NOMO-1 treated with dmso at 0.1 percent for 144 hours (cell line): ENCODE data around the gene GPBP1L1.

Experiments used
- DNase-seq: peaks from one replicate; lab custom pipeline; 2025; ENCODE audit not compliant: unreplicated experiment; lab: John Stamatoyannopoulos, UW

GPBP1L1 gene

GRCh38 chr1:45643978-45644377, 42.4 kb downstream of the GPBP1L1 start:
- DNase-seq = no peak

- DNase-seq = no peak
Measured at GRCh38 chr1:45643321-45643720, 43.0 kb downstream of the GPBP1L1 start.

- no peak for DNase-seq
Measured at GRCh38 chr1:45640293-45640692, 46.0 kb downstream of the GPBP1L1 start.

GRCh38 chr1:45635211-45635610, 51.1 kb downstream of the GPBP1L1 start:
- DNase-seq = no peak

GRCh38 chr1:45630429-45630828, 55.9 kb downstream of the GPBP1L1 start:
- no peak for DNase-seq

- DNase-seq = no peak
Measured at GRCh38 chr1:45629035-45629434, 57.3 kb downstream of the GPBP1L1 start.

- no peak for DNase-seq
Measured at GRCh38 chr1:45623972-45624371, 62.4 kb downstream of the GPBP1L1 start, which contains the start of gene CCDC17. Gene CCDC17, minus strand, starts transcription at chr1:45624054. Its CDS starts 145 bp downstream, at chr1:45623909.

GRCh38 chr1:45622524-45623394, 63.6 kb downstream of the GPBP1L1 start:
- DNase-seq = no peak

- no peak for DNase-seq
Measured at GRCh38 chr1:45621895-45622523, 64.3 kb downstream of the GPBP1L1 start.

GRCh38 chr1:45621501-45621836, 64.9 kb downstream of the GPBP1L1 start:
- no peak for DNase-seq

- no peak for DNase-seq
Measured at GRCh38 chr1:45620588-45621500, 65.5 kb downstream of the GPBP1L1 start.

- no peak for DNase-seq
Measured at GRCh38 chr1:45619149-45619921, 67.0 kb downstream of the GPBP1L1 start.

GRCh38 chr1:45617618-45618017, 68.7 kb downstream of the GPBP1L1 start:
- no peak for DNase-seq

GRCh38 chr1:45615885-45616284, 70.4 kb downstream of the GPBP1L1 start:
- no peak for DNase-seq

GRCh38 chr1:45612941-45613579, 73.3 kb downstream of the GPBP1L1 start:
- DNase-seq = no peak

GRCh38 chr1:45610589-45611226, 75.6 kb downstream of the GPBP1L1 start:
- no peak for DNase-seq

- peak; percentile 60 for DNase-seq
Measured at GRCh38 chr1:45608175-45609156, 77.9 kb downstream of the GPBP1L1 start.

- DNase-seq = no peak
Measured at GRCh38 chr1:45607404-45608074, 78.8 kb downstream of the GPBP1L1 start.
